ENCODE results near the gene SPATA31E1. TPM values are rescaled to one million over a fixed set of nuclear protein-coding genes. Genes with fewer than 3 reads are reported as not detected.
"Not testable (repeated sequence)": the region's sequence is repeated elsewhere in the genome, so short reads cannot be mapped to it uniquely, and the experiment has no call there.

The SPATA31E1 gene
- polyA plus RNA-seq, 1 donor (not counting 4 experiments of a cell fraction or from before 2014, with no cell fraction given), result not detected

DNA sequence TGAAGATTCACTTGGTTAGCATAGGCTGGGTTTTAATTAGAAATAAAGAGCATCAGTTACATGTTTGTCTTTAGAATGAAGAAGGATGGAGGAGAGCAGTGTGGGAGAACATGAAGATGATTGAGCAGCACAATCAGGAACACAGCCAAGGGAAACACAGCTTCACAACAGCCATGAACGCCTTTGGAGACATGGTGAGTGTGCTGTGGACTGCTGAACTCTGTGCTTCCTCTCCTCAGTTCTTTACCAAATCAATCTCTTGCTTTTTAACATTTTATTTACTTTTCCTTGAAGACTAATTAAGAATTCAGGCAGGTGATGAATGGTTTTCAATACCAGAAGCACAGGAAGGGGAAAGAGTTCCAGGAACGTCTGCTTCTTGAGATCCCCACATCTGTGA, 38.2 kb upstream of the SPATA31E1 start:
- H3K79me2 ChIP-seq (ENCODE audit: control insufficient read depth, insufficient read depth, low read length), result no peaks in the 10 kb centered on the region
- dilution Hi-C loops (cut with MboI; ENCODE audit: extremely low pct_ligation_motif_present, low sequenced_read_pairs), result no loop called here
- no peak overlapping the region for H3K4me2 ChIP-seq (ENCODE audit: control insufficient read depth, extremely low read depth, insufficient read depth, low read depth, low read length)
- no peaks in the 10 kb centered on the region for H3K27me3 ChIP-seq (ENCODE audit: control insufficient read depth, extremely low read depth, insufficient read depth, low read length)
- H3K4me1 ChIP-seq (ENCODE audit: control insufficient read depth, extremely low read depth, insufficient read depth, low read length), result no peaks in the 10 kb centered on the region
- no peak for FAIRE-seq
- H3K4me3 ChIP-seq (ENCODE audit: control insufficient read depth in 2 of 3, extremely low read depth in 1 of 3, insufficient read depth in 2 of 3, low read depth in 1 of 3, low read length in 3 of 3), result no peak overlapping the region
- H3K9me1 ChIP-seq (ENCODE audit: control insufficient read depth, extremely low read depth, insufficient read depth, low read length), result no peaks in the 10 kb centered on the region
- H4K20me1 ChIP-seq (ENCODE audit: control insufficient read depth, extremely low read depth, insufficient read depth, low read length), result no peaks in the 10 kb centered on the region
- no peak overlapping the region for H3K27ac ChIP-seq (ENCODE audit: control insufficient read depth, insufficient read depth, low read length)
- TF ChIP-seq CTCF (optimal IDR thresholded peaks at IDR 0.05 in 1 of 3, IDR thresholded peaks at IDR 0.05 in 1 of 3, conservative IDR thresholded peaks at IDR 0.05 in 1 of 3; ENCODE audit: extremely low read depth in 1 of 3, insufficient read depth in 2 of 3, low read length in 3 of 3) (no peak), EZH2 (IDR thresholded peaks at IDR 0.05; ENCODE audit: low read length) (no peak)
- H2AFZ ChIP-seq (ENCODE audit: control insufficient read depth, low read length), result no peak overlapping the region
- DNase-seq (ENCODE audit: low read depth, low spot score), result no peak
- H3K36me3 ChIP-seq (ENCODE audit: control insufficient read depth in 2 of 2, extremely low read depth in 1 of 2, insufficient read depth in 2 of 2, low read length in 2 of 2), result no peaks in the 10 kb centered on the region
- H3K9ac ChIP-seq (ENCODE audit: control insufficient read depth, extremely low read depth, insufficient read depth, low read length), result no peak overlapping the region
- no peaks in the 10 kb centered on the region for H3K9me3 ChIP-seq (ENCODE audit: control insufficient read depth, low read depth, low read length)

- DNase-seq (ENCODE audit: low read depth, low spot score); H3K4me3 ChIP-seq (ENCODE audit: control insufficient read depth in 2 of 3, extremely low read depth in 1 of 3, insufficient read depth in 2 of 3, low read depth in 1 of 3, low read length in 3 of 3); H4K20me1 ChIP-seq (ENCODE audit: control insufficient read depth, extremely low read depth, insufficient read depth, low read length); H3K9me3 ChIP-seq (ENCODE audit: control insufficient read depth, low read depth, low read length); dilution Hi-C loops (cut with MboI; ENCODE audit: extremely low pct_ligation_motif_present, low sequenced_read_pairs); H3K27me3 ChIP-seq (ENCODE audit: control insufficient read depth, extremely low read depth, insufficient read depth, low read length); H3K4me2 ChIP-seq (ENCODE audit: control insufficient read depth, extremely low read depth, insufficient read depth, low read depth, low read length); H3K9me1 ChIP-seq (ENCODE audit: control insufficient read depth, extremely low read depth, insufficient read depth, low read length); H3K36me3 ChIP-seq (ENCODE audit: control insufficient read depth in 2 of 2, extremely low read depth in 1 of 2, insufficient read depth in 2 of 2, low read length in 2 of 2); H3K9ac ChIP-seq (ENCODE audit: control insufficient read depth, extremely low read depth, insufficient read depth, low read length); FAIRE-seq; H3K79me2 ChIP-seq (ENCODE audit: control insufficient read depth, insufficient read depth, low read length); H2AFZ ChIP-seq (ENCODE audit: control insufficient read depth, low read length); H3K27ac ChIP-seq (ENCODE audit: control insufficient read depth, insufficient read depth, low read length); H3K4me1 ChIP-seq (ENCODE audit: control insufficient read depth, extremely low read depth, insufficient read depth, low read length): not testable (repeated sequence)
These were observed 34.9 kb upstream of the SPATA31E1 start for GRCh38 chr9:87847817-87848216.

DNA sequence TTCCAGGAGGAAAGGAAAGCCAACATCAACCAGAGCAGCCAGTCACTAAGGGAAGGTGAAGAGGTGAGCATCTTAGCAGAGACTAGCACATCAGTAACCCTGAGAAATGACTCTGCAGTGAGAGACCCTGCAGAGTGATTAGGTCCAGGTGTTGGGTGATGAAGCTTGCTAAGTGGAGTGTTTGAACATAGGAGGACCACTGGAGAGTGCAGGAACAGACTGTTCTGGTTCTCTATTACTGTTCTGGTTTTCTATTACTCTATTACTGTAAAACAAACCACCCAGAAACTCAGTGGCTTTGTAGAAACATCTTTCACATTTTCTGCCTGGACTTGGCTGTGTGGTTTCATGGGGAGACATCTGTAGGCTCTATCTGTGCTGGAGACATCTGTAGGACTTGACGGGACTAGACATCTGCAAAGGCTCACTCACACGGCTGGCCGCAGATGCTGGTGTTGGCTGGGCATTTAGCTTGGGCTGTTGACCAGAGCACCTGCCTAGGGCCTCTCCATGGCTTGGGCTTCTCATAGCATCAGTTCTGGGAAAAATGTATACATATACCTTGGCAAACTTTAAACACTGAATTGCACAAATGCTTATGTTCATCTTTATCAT, 33.4 kb upstream of the SPATA31E1 start:
- Histone ChIP-seq H3K4me2 (ENCODE audit: control insufficient read depth, extremely low read depth, insufficient read depth, low read depth, low read length) (no peak overlapping the region), H3K4me3 (ENCODE audit: control insufficient read depth in 2 of 3, extremely low read depth in 1 of 3, insufficient read depth in 2 of 3, low read depth in 1 of 3, low read length in 3 of 3) (no peak overlapping the region), H3K36me3 (ENCODE audit: control insufficient read depth in 2 of 2, extremely low read depth in 1 of 2, insufficient read depth in 2 of 2, low read length in 2 of 2) (no peaks in the 10 kb centered on the region), H4K20me1 (ENCODE audit: control insufficient read depth, extremely low read depth, insufficient read depth, low read length) (no peaks in the 10 kb centered on the region), H3K9ac (ENCODE audit: control insufficient read depth, extremely low read depth, insufficient read depth, low read length) (no peak overlapping the region), H3K9me1 (ENCODE audit: control insufficient read depth, extremely low read depth, insufficient read depth, low read length) (no peaks in the 10 kb centered on the region), H2AFZ (ENCODE audit: control insufficient read depth, low read length) (no peak overlapping the region), H3K9me3 (ENCODE audit: control insufficient read depth, low read depth, low read length) (no peaks in the 10 kb centered on the region), H3K27ac (ENCODE audit: control insufficient read depth, insufficient read depth, low read length) (no peak overlapping the region), H3K79me2 (ENCODE audit: control insufficient read depth, insufficient read depth, low read length) (no peaks in the 10 kb centered on the region), H3K27me3 (ENCODE audit: control insufficient read depth, extremely low read depth, insufficient read depth, low read length) (no peaks in the 10 kb centered on the region), H3K4me1 (ENCODE audit: control insufficient read depth, extremely low read depth, insufficient read depth, low read length) (no peaks in the 10 kb centered on the region)
- DNase-seq (ENCODE audit: low read depth, low spot score) (no peak), FAIRE-seq (no peak)
- dilution Hi-C loops (cut with MboI; ENCODE audit: extremely low pct_ligation_motif_present, low sequenced_read_pairs), result no loop called here
- TF ChIP-seq CTCF (optimal IDR thresholded peaks at IDR 0.05 in 1 of 3, IDR thresholded peaks at IDR 0.05 in 1 of 3, conservative IDR thresholded peaks at IDR 0.05 in 1 of 3; ENCODE audit: extremely low read depth in 1 of 3, insufficient read depth in 2 of 3, low read length in 3 of 3) (no peak), EZH2 (IDR thresholded peaks at IDR 0.05; ENCODE audit: low read length) (no peak)
